AG09319 (cell line): ENCODE measurements around the gene ZMIZ2.

Experiments
- DNase-seq: peaks from one replicate; pipeline ENCODE4 v3.0.0-alpha.2; 2010; ENCODE audit warnings: low read depth; ENCODE audit errors: extremely low read depth
- CTCF ChIP-seq: IDR thresholded peaks from 2 replicates; pipeline ENCODE4 v1.5.1; 2011; ENCODE audit warnings: low read depth, mild to moderate bottlenecking, inconsistent platforms, low read length, moderate library complexity

Gene ZMIZ2

GRCh38 chr7:44794331-44794730 lies 45.7 kb downstream of the ZMIZ2 start:
- no peak for DNase-seq
- no peak for TF ChIP-seq CTCF

DNA sequence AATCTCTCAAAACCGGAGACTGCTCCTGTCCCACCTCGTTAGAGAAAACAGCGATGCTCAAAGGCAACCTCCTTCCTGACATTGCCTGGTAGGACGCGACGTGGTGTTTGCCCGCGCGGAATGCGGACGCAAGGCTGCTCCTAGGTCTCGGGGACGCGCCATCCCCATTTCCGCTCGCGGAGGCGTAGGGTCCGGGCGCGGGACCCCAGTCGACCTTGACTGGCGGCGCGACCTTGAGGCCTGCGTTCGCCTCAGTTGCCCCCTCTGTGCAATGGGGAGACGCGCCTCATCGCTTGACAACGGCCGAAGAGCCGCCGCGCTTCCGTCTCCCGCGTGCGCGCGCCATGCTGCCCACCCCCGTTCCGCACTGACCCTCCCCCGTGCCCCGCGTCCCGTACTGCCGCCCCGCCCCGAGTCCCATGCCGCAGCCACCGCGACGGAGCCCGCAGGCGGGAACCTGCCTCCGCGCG lies 47.4 kb downstream of the ZMIZ2 start:
- no peak for TF ChIP-seq CTCF
- DNase-seq, result peak; percentile 18

- no peak for TF ChIP-seq CTCF
- DNase-seq, result peak; percentile 98
Measured at GRCh38 chr7:44796504-44797328, 48.1 kb downstream of the ZMIZ2 start, which contains the start of gene PPIA. Gene PPIA (plus strand): TSS chr7:44796681. CDS start chr7:44796725, 44 bp downstream.

- peak; percentile 72 for DNase-seq
- TF ChIP-seq CTCF, result peak; percentile 39
Measured at GRCh38 chr7:44797329-44798258, 48.9 kb downstream of the ZMIZ2 start.

GRCh38 chr7:44798649-44799305 lies 50.1 kb downstream of the ZMIZ2 start:
- DNase-seq, result no peak
- no peak for TF ChIP-seq CTCF

DNA sequence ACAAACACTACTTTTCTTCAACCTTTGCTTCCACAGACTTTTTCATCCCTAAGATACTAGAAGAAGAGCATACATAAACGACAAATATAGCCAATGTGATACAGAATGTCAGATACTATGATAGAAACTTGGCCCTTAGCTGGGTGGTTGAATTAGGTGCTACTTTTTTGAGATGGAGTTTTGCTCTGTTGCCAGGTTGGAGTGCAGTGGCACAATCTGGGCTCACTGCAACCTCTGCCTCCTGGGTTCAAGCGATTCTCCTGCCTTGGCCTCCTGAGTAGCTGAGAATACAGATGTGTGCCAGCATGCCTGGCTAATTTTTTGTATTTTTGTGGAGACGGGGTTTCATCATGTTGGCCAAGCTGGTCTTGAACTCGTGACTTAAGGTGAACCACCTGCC lies 51.3 kb downstream of the ZMIZ2 start:
- no peak for TF ChIP-seq CTCF
- no peak for DNase-seq
